GM12891 (cell line): ENCODE measurements around the gene CHMP1B.

Experiments used
- POLR2A ChIP-seq: IDR thresholded peaks from 2 replicates; pipeline ENCODE4 v1.6.1; 2011; ENCODE audit warnings: low read depth, low read length, control low read depth
- POLR2AphosphoS5 ChIP-seq: IDR thresholded peaks from 2 replicates; pipeline ENCODE4 v1.6.1; 2011; ENCODE audit warnings: low read depth, low read length, control low read depth
- TAF1 ChIP-seq: IDR thresholded peaks from 2 replicates; pipeline ENCODE4 v1.6.1; 2011; ENCODE audit warnings: low read depth, low read length, control low read depth

DNA sequence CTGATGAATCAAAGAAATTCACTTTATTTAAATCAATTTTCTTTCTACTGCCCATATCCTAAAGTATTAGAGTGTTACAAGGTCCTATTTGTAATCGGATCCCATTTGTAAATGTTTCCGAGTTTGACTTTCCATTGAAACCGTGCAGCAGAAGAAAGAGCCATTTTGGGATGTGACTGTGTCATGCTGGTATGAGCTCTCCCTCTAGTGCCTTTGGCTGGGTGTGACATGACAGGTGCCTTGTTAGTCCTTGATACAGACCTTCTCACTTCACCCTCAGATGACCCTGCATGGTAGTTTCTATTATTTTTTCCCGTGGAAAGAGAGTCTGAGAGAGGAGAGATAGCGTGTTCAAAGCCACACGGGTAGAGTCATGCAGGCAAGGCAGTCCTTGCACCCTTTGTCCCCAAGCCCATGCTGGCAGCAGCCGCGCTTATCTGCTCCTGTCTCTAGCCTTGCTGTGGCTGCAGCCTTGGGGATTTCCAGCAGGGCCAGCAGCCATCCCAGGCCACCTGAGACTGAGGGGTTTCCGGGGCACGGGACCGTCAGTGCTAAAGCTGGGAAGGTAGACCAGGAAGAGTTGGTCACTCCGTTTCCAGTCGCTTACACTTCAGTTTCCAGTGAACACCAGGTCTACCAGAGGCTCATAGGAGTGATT, 21.4 kb downstream of the CHMP1B start:
- TF ChIP-seq TAF1 (no peak), POLR2AphosphoS5 (no peak), POLR2A (no peak)
